GM08714 (cell line): ENCODE results near the gene USB1.

Experiments used
- H3K4me3 ChIP-seq: fragments of 200-500 bp; sonication (Bioruptor generic); 2 replicates; pipeline ENCODE4 v1.5.1; 2014; ENCODE audit warnings: mild to moderate bottlenecking, low read length, inconsistent platforms
- ZNF274 ChIP-seq: IDR thresholded peaks from 2 replicates; pipeline ENCODE4 v1.6.1; 2012; ENCODE audit warnings: mild to moderate bottlenecking, low read depth, low read length

USB1 gene

GRCh38 chr16:58046054-58046881 is 45.1 kb downstream of the USB1 start:
- no peak overlapping the region for H3K4me3 ChIP-seq
- no peak for TF ChIP-seq ZNF274

DNA sequence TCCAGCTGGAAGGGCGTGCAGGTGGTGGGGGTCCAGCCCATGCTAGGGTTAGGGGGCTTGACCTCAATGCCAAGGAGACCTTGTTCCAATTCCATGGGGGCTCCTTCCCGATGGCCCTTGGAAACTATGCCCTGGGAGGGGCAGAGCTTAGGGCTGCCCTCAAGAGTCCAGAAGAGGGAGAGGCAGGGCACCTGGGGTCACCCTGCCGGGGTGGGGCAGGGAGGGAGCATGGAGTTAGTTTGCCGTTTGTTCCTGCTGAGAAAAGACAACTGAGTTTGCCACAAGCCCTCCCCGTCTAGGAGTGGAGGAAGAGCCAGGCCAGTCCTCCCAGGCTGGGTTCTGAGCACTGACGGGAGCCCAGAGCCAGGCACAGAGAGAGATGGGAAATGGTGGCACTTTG is 45.7 kb downstream of the USB1 start:
- TF ChIP-seq ZNF274 = no peak
- no peak overlapping the region for H3K4me3 ChIP-seq

DNA sequence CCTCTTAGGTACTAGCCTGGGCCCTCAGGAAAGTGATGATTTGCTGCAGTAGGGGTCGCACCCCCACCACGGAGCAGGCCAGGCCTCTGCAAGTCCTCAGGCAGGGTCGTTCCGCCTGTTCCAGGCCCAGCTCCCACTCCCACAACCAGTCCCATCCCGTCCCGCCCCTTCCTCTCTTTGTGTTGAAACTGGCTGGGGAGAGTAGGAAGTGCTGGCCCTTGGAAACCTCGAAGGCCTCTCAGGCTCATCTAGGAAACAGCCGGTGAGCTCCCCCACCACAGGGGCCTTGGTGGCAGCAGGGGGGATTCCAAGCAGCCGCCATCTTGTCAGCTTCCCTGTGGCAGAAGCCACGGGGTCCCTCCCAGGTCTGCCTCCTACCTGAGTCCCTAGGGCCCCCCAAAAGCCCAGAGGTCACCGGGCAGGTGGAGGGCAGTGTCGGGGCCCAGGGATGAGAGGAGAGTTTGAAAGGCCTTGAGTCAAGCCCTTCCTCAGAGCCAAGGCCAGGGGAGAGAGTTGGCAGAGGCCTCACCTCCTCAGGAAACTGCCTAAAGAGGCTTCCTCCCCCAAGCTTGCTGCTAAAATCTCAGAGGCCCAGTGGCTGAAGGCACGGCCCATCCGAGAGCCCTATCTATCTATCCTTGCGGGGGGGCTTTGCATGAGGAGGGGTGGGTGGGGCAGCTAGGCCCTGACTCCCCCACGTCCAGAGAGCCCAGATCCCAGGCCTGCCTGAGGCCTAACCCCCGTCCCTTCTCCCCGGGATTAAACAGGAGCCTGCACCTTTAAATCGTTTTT is 46.5 kb downstream of the USB1 start:
- no peak overlapping the region for H3K4me3 ChIP-seq
- TF ChIP-seq ZNF274 = no peak

- TF ChIP-seq ZNF274 = no peak
- no peak overlapping the region for H3K4me3 ChIP-seq
Measured at GRCh38 chr16:58048494-58049231, 47.5 kb downstream of the USB1 start.

GRCh38 chr16:58049232-58050185 is 48.3 kb downstream of the USB1 start:
- no peak for TF ChIP-seq ZNF274
- H3K4me3 ChIP-seq = no peak overlapping the region

DNA sequence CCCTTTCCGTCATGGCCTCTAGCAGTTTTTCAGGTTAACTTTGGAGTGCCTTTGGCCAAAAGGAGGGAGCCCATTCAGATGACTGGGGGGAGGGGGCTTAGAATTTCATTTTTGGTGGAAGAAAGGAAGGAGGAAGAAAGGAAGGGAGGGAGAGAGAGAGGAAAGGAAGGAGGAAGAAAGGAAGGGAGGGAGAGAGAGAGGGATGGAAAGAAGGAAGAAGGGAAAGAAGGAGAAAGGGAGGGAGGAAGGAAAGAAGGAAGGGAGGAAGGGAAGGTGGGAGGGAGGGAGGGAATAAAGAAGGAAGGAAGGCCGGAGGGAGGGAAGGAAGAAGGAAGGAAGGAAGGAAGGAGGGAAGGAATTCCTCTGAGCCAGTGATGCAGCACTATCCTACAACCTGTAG is 50.1 kb downstream of the USB1 start:
- TF ChIP-seq ZNF274 = no peak
- H3K4me3 ChIP-seq = no peak overlapping the region

- no peak for TF ChIP-seq ZNF274
- H3K4me3 ChIP-seq = no peak overlapping the region
Measured at GRCh38 chr16:58051821-58052603, 50.8 kb downstream of the USB1 start.

DNA sequence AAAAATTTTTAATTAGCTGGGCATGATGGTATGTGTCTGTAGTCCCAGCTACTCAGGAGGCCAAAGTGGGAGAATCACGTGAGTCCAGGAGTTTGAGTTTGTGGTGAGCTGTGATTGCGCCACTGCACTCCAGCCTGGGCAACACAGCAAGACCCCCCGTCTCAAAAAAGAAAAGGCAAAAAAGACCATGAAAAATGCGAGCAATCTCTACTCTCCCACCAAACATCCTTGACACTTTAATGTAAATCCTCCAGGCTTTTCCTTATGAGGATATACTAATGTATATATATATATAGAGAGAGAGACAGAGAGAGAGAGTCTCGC is 52.4 kb downstream of the USB1 start:
- TF ChIP-seq ZNF274 = no peak

GRCh38 chr16:58054289-58054688 is 53.1 kb downstream of the USB1 start:
- TF ChIP-seq ZNF274 = no peak
- no peak overlapping the region for H3K4me3 ChIP-seq

More for the DNA sequence above, 52.4 kb downstream of the USB1 start:
- H3K4me3 ChIP-seq = no peak overlapping the region

DNA sequence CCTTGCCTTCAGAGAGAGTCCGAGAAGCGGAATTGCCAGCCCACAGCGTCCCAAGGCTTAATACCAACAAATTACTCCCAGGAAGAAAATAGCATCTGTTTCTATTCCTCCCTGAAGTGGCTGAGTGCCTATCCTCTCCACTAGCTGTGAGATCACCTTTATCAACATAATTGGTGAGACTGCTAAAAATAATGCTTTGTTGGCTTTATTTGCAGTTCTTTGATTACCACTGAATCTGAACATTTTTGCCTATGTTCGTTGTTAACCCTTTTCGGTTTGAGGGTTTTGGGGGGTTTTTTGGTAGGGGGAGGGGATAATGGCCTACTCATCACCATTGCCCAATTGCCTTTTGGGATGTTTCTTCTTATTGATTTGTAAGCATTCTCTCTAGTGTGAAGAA is 55.4 kb downstream of the USB1 start:
- no peak for TF ChIP-seq ZNF274
- no peak overlapping the region for H3K4me3 ChIP-seq

- no peak overlapping the region for H3K4me3 ChIP-seq
- no peak for TF ChIP-seq ZNF274
Measured at GRCh38 chr16:58057121-58057520, 55.9 kb downstream of the USB1 start.

GRCh38 chr16:58057784-58058183 is 56.6 kb downstream of the USB1 start:
- no peak overlapping the region for H3K4me3 ChIP-seq
- TF ChIP-seq ZNF274 = no peak

DNA sequence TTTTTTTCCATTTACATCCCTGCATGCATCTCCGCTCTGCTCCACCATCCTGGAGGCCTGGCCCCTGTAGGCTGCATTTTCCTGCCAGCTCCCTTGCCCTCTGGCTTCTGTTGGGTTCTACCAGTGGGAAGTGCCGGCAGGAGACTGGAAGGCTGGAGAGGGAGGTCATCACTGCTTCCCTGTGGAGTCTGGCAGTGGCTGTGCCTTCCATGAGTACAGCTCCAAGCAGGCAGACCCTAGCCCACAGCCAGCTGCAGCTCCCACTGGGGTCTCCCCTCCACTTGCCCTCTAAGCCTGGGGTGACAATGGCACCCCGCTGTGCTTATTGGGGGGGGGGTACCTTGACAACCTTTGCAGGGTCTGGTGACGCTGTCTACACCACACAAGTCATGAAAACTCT is 61.6 kb downstream of the USB1 start:
- H3K4me3 ChIP-seq = no peak overlapping the region
- no peak for TF ChIP-seq ZNF274
